HepG2 (cell line): ENCODE results near the gene ADAD1. TPM values are rescaled to one million over a fixed set of nuclear protein-coding genes. Genes with fewer than 3 reads are reported as not detected.

Experiments used
- ATAC-seq: fragments of 200-7000 bp; cut with Tn5 transposase; 3 replicates; pipeline ENCODE4 v1.9.1; 2020; ENCODE audit warnings: mild to moderate bottlenecking, moderate library complexity
- BruUV-seq: library from RNA; stranded (reverse); fragments of 400-500 nt; replicated peaks from 2 replicates; lab custom pipeline; 2021; lab: Mats Ljungman, UMichigan
- CTCF ChIA-PET: fragments of 300-600 bp; formaldehyde crosslinking; extraction: SDS; loops from one replicate; lab custom pipeline; 2021; ENCODE audit warnings: low total read pairs, inconsistent platforms, low intra/inter-chr PET ratio; lab: Yijun Ruan, JAX
- POLR2A ChIA-PET: fragments of 350-600 bp; sonication (Branson Sonifier 250); formaldehyde crosslinking; loops from one replicate; lab custom pipeline; 2020; ENCODE audit warnings: antibody characterized with exemption, inconsistent platforms; lab: Yijun Ruan, JAX
- DNase-seq: peaks from one replicate; pipeline ENCODE4 v3.0.0-alpha.2; 2015; ENCODE audit warnings: low spot score
- FAIRE-seq: peaks from 3 replicates; lab custom pipeline; 2011; peaks lifted over from hg19 to GRCh38; lab: Jason Lieb, UNC
- H2AFZ ChIP-seq: one replicate; pipeline ENCODE4 v1.6.1; 2011; ENCODE audit warnings: low read length, inconsistent platforms
- H3K27ac ChIP-seq: fragments of 300-600 bp; 3 replicates; pipeline ENCODE4 v1.8.0; 2011; ENCODE audit warnings: mixed run types, mild to moderate bottlenecking, mixed read lengths, low read length, inconsistent platforms; ENCODE audit not compliant: insufficient read depth; ENCODE audit errors: extremely low read length
- H3K27me3 ChIP-seq, 2 experiments: fragments of 200-600 bp in 1 of 2; 2 replicates in 1 of 2; 3 replicates in 1 of 2; pipeline versions ENCODE4 v1.6.0 to v1.8.0; 2011; ENCODE audit warnings: low read length in 2 of 2, mild to moderate bottlenecking in 2 of 2, moderate library complexity in 2 of 2, inconsistent platforms in 1 of 2; ENCODE audit not compliant: insufficient read depth in 2 of 2, control insufficient read depth in 1 of 2
- H3K36me3 ChIP-seq, 2 experiments: fragments of 200-600 bp in 1 of 2; replicated peaks in 1 of 2; 2 replicates in 1 of 2; 3 replicates in 1 of 2; pipeline versions ENCODE4 v1.5.1 to v1.8.0; 2011; ENCODE audit warnings: low read length in 2 of 2, inconsistent platforms in 1 of 2; ENCODE audit not compliant: insufficient read depth in 2 of 2, control insufficient read depth in 1 of 2
- H3K4me1 ChIP-seq: 2 replicates; pipeline ENCODE4 v1.5.1; 2012; ENCODE audit warnings: low read length, inconsistent platforms; ENCODE audit not compliant: insufficient read depth
- H3K4me2 ChIP-seq: 2 replicates; pipeline ENCODE4 v1.6.0; 2011; ENCODE audit warnings: low read depth, low read length, inconsistent platforms
- H3K4me3 ChIP-seq, 3 experiments: fragments of 200-600 bp in 1 of 3; sonication (generic), shearing (Covaris generic) in 1 of 3; replicated peaks in 1 of 3; 2 replicates each; pipeline ENCODE4 v1.5.1; 2011 to 2016; ENCODE audit warnings: low read length in 3 of 3, inconsistent platforms in 2 of 3, low read depth in 2 of 3, mild to moderate bottlenecking in 2 of 3, control low read depth in 1 of 3, mixed read lengths in 1 of 3; ENCODE audit not compliant: insufficient read depth in 1 of 3
- H3K79me2 ChIP-seq: one replicate; pipeline ENCODE4 v1.6.1; 2011; ENCODE audit warnings: low read length, inconsistent platforms; ENCODE audit not compliant: insufficient read depth
- H3K9ac ChIP-seq: 2 replicates; pipeline ENCODE4 v1.6.0; 2011; ENCODE audit warnings: mild to moderate bottlenecking, low read depth, low read length, inconsistent platforms; ENCODE audit not compliant: insufficient read depth
- H3K9me3 ChIP-seq: 2 replicates; pipeline ENCODE4 v1.5.1; 2012; ENCODE audit warnings: mild to moderate bottlenecking, low read length
- H4K20me1 ChIP-seq: 2 replicates; pipeline ENCODE4 v1.6.0; 2011; ENCODE audit warnings: inconsistent platforms, mild to moderate bottlenecking, low read length, moderate library complexity; ENCODE audit not compliant: insufficient read depth
- ARNT2 ChIP-seq: sonication (generic); formaldehyde crosslinking; IDR thresholded peaks from 2 replicates; pipeline ENCODE4 v1.8.0; 2022; ENCODE audit warnings: mild to moderate bottlenecking, low read depth, missing genetic modification reagents, moderate library complexity
- EP300 ChIP-seq, 3 experiments: sonication (generic) in 1 of 3; formaldehyde crosslinking in 1 of 3; IDR thresholded peaks; 2 replicates each; pipeline versions ENCODE4 v1.5.1 to v1.6.1; 2011 to 2020; ENCODE audit warnings: low read depth in 2 of 3, low read length in 2 of 3, borderline replicate concordance in 1 of 3, improper control_type of control experiment in 1 of 3, mild to moderate bottlenecking in 1 of 3, missing genetic modification reagents in 1 of 3, moderate library complexity in 1 of 3
- KAT2B ChIP-seq: fragments of 150-350 bp; IDR thresholded peaks from 2 replicates; pipeline ENCODE4 v1.6.1; 2014; ENCODE audit warnings: low read depth, low read length, borderline replicate concordance
- PBX2 ChIP-seq: IDR thresholded peaks from 2 replicates; pipeline ENCODE4 v1.6.1; 2016; ENCODE audit warnings: control low read depth
- SP1 ChIP-seq, 2 experiments: fragments of 450-650 bp in 1 of 2; sonication (generic) in 1 of 2; formaldehyde crosslinking in 1 of 2; IDR thresholded peaks; 2 replicates each; pipeline versions ENCODE4 v1.4.0 to v1.6.1; 2016 to 2020; ENCODE audit warnings: missing genetic modification reagents in 1 of 2
- SP5 ChIP-seq: IDR thresholded peaks from 2 replicates; pipeline ENCODE4 v1.6.1; 2016; ENCODE audit warnings: low read depth, borderline replicate concordance
- SRF ChIP-seq: IDR thresholded peaks from 2 replicates; pipeline ENCODE4 v1.6.1; 2011; ENCODE audit warnings: mild to moderate bottlenecking, low read depth, low read length, moderate library complexity
- ZNF598 ChIP-seq: sonication (generic); formaldehyde crosslinking; IDR thresholded peaks from 2 replicates; pipeline ENCODE4 v1.5.1; 2020; ENCODE audit warnings: mild to moderate bottlenecking, missing genetic modification reagents, borderline replicate concordance
- ZNF704 ChIP-seq: sonication (generic); formaldehyde crosslinking; IDR thresholded peaks from 2 replicates; pipeline ENCODE4 v1.8.1; 2023; ENCODE audit warnings: mild to moderate bottlenecking, inconsistent platforms, moderate library complexity, missing genetic modification reagents, borderline replicate concordance
- ZNF747 ChIP-seq: sonication (generic); formaldehyde crosslinking; IDR thresholded peaks from 2 replicates; pipeline ENCODE4 v1.8.1; 2023; ENCODE audit warnings: missing genetic modification reagents, mild to moderate bottlenecking, borderline replicate concordance
- ZNF761 ChIP-seq: sonication (generic); formaldehyde crosslinking; conservative IDR thresholded peaks from 2 replicates; pipeline ENCODE4 v1.4.0; 2020; ENCODE audit warnings: mild to moderate bottlenecking, missing genetic modification reagents
- WGBS: methylation state at CpG from one replicate; pipeline ENCODE4 v1.1.6; 2017; ENCODE audit warnings: low lambda C conversion rate; 5-methylcytosine and 5-hydroxymethylcytosine counted together
- in situ Hi-C: cut with HindIII; loops from 2 replicates; pipeline ENCODE4 v1.10.0; 2017; ENCODE audit warnings: low pct_unique_long_range_greater_than_20kb; ENCODE audit not compliant: extremely low pct_ligation_motif_present
- intact Hi-C: fragments of 100-400 bp; cut with micrococcal nuclease; formaldehyde crosslinking; loops from one replicate; pipeline ENCODE4 v1.10.0; 2022; ENCODE audit not compliant: unreplicated experiment
- polyA plus RNA-seq, 8 experiments: library from polyadenylated mRNA; depleted of rRNA in 3 of 8; stranded (reverse) in 7 of 8; unstranded in 1 of 8; fragments of >200 nt; fragmentation: Illumina TruSeq in 4 of 8; extraction: Trizol in 4 of 8; gene quantifications; 2 replicates each; pipeline versions ENCODE4 v1.2.1 to v1.2.3, GENCODE V29; 2011 to 2016; ENCODE audit warnings: low read depth in 4 of 8, missing spikeins in 1 of 8, mixed read lengths in 1 of 8; ENCODE audit not compliant: insufficient read depth in 1 of 8
- total RNA-seq, 5 experiments: library from RNA; depleted of rRNA; stranded (reverse); fragments of >200 nt; fragmentation: Illumina TruSeq; extraction: Trizol; gene quantifications; 2 replicates each; pipeline ENCODE4 v1.2.3, GENCODE V29; 2016; ENCODE audit warnings: low read depth in 1 of 5
- TF ChIP-seq, protein P1 (sequence below): sonication (generic); formaldehyde crosslinking; IDR thresholded peaks from 2 replicates; pipeline ENCODE4 v1.9.0; 2021; ENCODE audit warnings: missing genetic modification reagents, borderline replicate concordance
- TF ChIP-seq, protein P2 (sequence below): sonication (generic); IDR thresholded peaks from 2 replicates; pipeline ENCODE4 v1.6.1; 2016; ENCODE audit warnings: low read depth, borderline replicate concordance

The ADAD1 gene
- total and polyA plus RNA-seq, 2 of the 13 experiments (the other 11 are each of a cell fraction or from before 2014, with no cell fraction given) = not detected

DNA sequence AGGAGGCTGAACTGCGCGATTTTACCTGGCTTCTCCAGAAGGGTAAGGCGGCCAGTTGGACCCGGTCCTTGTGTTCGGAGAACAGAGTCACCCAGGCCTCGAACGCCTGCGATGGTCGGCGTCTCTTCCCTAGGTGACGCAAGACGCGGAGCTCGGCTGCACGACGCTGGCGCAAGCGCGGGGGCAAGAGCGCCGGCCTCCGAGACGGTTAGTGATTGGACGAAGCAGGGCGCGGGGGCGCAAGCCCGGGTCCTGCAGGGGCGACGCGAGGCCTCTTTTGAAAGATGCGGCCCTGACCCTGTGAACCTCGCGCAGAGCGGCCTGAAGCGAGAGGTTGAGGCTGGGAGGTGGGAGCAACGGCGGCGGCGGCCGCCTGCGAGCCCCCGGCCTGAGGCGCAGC lies 428 bp downstream of the ADAD1 start (continued):
- TF ChIP-seq EP300 (IDR thresholded peaks at IDR 0.05; ENCODE audit: low read depth in 2 of 2, low read length in 2 of 2) = no peak
- TF ChIP-seq EP300 (CRISPR knock-in tag; IDR thresholded peaks at IDR 0.05; ENCODE audit: borderline replicate concordance) = no peak

GRCh38 chr4:122383341-122383740 lies 4.5 kb downstream of the ADAD1 start:
- 21% methylated on average over 4 of the region's 4 CpGs for WGBS
- POLR2A ChIA-PET = no interaction called here
- no peak for DNase-seq
- no TSS peak for BruUV-seq
- Histone ChIP-seq H3K4me3 (no peak overlapping the region), H4K20me1 (no peaks in the 10 kb centered on the region), H3K9ac (no peak overlapping the region), H2AFZ (no peak overlapping the region), H3K4me1 (no peaks in the 10 kb centered on the region; the same call in 1 of the 2 replicates), H3K9me3 (no peaks in the 10 kb centered on the region), H3K79me2 (no peaks in the 10 kb centered on the region), H3K36me3 (no peaks in the 10 kb centered on the region), H3K27me3 (no peaks in the 10 kb centered on the region; a peak in 1 of 5 replicates), H3K4me2 (no peak overlapping the region), H3K27ac (no peak overlapping the region)
- in situ Hi-C loops (no loop called here), intact Hi-C loops (no loop called here)
- no peak for ATAC-seq
- FAIRE-seq = no peak
- CTCF ChIA-PET = no interaction called here
- TF ChIP-seq KAT2B (no peak), SP1 (IDR thresholded peaks at IDR 0.05) (no peak), SP1 (CRISPR knock-in tag; IDR thresholded peaks at IDR 0.05) (no peak), ARNT2 (no peak), PBX2 (CRISPR knock-in tag) (no peak), ZNF704 (no peak), ZNF598 (CRISPR knock-in tag) (no peak), ZNF761 (CRISPR knock-in tag) (no peak), SP5 (CRISPR knock-in tag) (no peak), ZNF747 (CRISPR knock-in tag) (no peak), SRF (no peak)
- TF ChIP-seq, protein P1, sequence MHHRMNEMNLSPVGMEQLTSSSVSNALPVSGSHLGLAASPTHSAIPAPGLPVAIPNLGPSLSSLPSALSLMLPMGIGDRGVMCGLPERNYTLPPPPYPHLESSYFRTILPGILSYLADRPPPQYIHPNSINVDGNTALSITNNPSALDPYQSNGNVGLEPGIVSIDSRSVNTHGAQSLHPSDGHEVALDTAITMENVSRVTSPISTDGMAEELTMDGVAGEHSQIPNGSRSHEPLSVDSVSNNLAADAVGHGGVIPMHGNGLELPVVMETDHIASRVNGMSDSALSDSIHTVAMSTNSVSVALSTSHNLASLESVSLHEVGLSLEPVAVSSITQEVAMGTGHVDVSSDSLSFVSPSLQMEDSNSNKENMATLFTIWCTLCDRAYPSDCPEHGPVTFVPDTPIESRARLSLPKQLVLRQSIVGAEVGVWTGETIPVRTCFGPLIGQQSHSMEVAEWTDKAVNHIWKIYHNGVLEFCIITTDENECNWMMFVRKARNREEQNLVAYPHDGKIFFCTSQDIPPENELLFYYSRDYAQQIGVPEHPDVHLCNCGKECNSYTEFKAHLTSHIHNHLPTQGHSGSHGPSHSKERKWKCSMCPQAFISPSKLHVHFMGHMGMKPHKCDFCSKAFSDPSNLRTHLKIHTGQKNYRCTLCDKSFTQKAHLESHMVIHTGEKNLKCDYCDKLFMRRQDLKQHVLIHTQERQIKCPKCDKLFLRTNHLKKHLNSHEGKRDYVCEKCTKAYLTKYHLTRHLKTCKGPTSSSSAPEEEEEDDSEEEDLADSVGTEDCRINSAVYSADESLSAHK = no peak
- TF ChIP-seq, protein P2, sequence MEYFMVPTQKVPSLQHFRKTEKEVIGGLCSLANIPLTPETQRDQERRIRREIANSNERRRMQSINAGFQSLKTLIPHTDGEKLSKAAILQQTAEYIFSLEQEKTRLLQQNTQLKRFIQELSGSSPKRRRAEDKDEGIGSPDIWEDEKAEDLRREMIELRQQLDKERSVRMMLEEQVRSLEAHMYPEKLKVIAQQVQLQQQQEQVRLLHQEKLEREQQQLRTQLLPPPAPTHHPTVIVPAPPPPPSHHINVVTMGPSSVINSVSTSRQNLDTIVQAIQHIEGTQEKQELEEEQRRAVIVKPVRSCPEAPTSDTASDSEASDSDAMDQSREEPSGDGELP = no peak
